IMR-90 (cell line): ENCODE results near the gene P2RY14. TPM values are rescaled to one million over a fixed set of nuclear protein-coding genes. Genes with fewer than 3 reads are reported as not detected.

Source experiments
- ATAC-seq: fragments of 200-7000 bp; cut with Tn5 transposase; 2 replicates; pipeline ENCODE4 v1.9.1; 2020; ENCODE audit warnings: low read depth, mild to moderate bottlenecking, moderate library complexity
- BruUV-seq: library from RNA; stranded (reverse); fragments of 400-500 nt; replicated peaks from 2 replicates; lab custom pipeline; 2021; lab: Mats Ljungman, UMichigan
- CTCF ChIA-PET: fragments of 300-600 bp; formaldehyde crosslinking; extraction: SDS; loops from one replicate; lab custom pipeline; 2021; ENCODE audit warnings: antibody characterized with exemption; lab: Yijun Ruan, JAX
- POLR2A ChIA-PET: fragments of 300-600 bp; sonication (Branson Sonifier 250); formaldehyde crosslinking; loops from one replicate; lab custom pipeline; 2022; ENCODE audit warnings: antibody characterized with exemption; ENCODE audit not compliant: unreplicated experiment; lab: Charles Lee
- DNase-seq: peaks from one replicate; pipeline ENCODE4 v3.0.0; 2013
- H2AFZ ChIP-seq: replicated peaks from 2 replicates; pipeline ENCODE3; 2013; ENCODE audit warnings: low read length, mild to moderate bottlenecking; ENCODE audit not compliant: poor library complexity
- H2AK5ac ChIP-seq: 2 replicates; pipeline ENCODE4 v1.6.1; 2013; ENCODE audit warnings: low read depth, low read length, inconsistent platforms
- H2AK9ac ChIP-seq: replicated peaks from 2 replicates; pipeline ENCODE3; 2013; ENCODE audit warnings: mild to moderate bottlenecking, low read depth, low read length, moderate library complexity; ENCODE audit not compliant: poor library complexity
- H2BK120ac ChIP-seq: 2 replicates; pipeline ENCODE4 v1.6.1; 2013; ENCODE audit warnings: low read depth, low read length, inconsistent platforms
- H2BK15ac ChIP-seq: 3 replicates; pipeline ENCODE4 v1.6.1; 2013; ENCODE audit warnings: low read depth, low read length, inconsistent platforms
- H2BK20ac ChIP-seq: 2 replicates; pipeline ENCODE4 v1.6.1; 2013; ENCODE audit warnings: low read depth, mild to moderate bottlenecking, inconsistent platforms, low read length, moderate library complexity
- H2BK5ac ChIP-seq: 2 replicates; pipeline ENCODE4 v1.6.1; 2013; ENCODE audit warnings: mild to moderate bottlenecking, low read depth, low read length, inconsistent platforms; ENCODE audit not compliant: poor library complexity, severe bottlenecking
- H3K14ac ChIP-seq: replicated peaks from 2 replicates; pipeline ENCODE4 v1.6.1; 2013; ENCODE audit warnings: low read depth, low read length, inconsistent platforms
- H3K18ac ChIP-seq: 2 replicates; pipeline ENCODE4 v1.6.1; 2013; ENCODE audit warnings: low read depth, low read length, control low read depth
- H3K23ac ChIP-seq: 2 replicates; pipeline ENCODE4 v1.6.1; 2013; ENCODE audit warnings: low read depth, low read length, inconsistent platforms
- H3K27ac ChIP-seq: 2 replicates; pipeline ENCODE4 v1.5.1; 2013; ENCODE audit warnings: mild to moderate bottlenecking, control low read depth, low read length; ENCODE audit not compliant: insufficient read depth
- H3K27me3 ChIP-seq: 2 replicates; pipeline ENCODE4 v1.6.1; 2013; ENCODE audit warnings: low read length; ENCODE audit not compliant: control insufficient read depth, insufficient read depth
- H3K36me3 ChIP-seq: 2 replicates; pipeline ENCODE4 v1.6.1; 2013; ENCODE audit warnings: low read length, mixed read lengths; ENCODE audit not compliant: control insufficient read depth, insufficient read depth
- H3K4ac ChIP-seq: 2 replicates; pipeline ENCODE4 v1.6.1; 2013; ENCODE audit warnings: low read depth, low read length, inconsistent platforms
- H3K4me1 ChIP-seq: 2 replicates; pipeline ENCODE4 v1.6.1; 2013; ENCODE audit warnings: low read length, mixed read lengths; ENCODE audit not compliant: control insufficient read depth, insufficient read depth
- H3K4me2 ChIP-seq: 2 replicates; pipeline ENCODE4 v1.6.1; 2013; ENCODE audit warnings: low read depth, mild to moderate bottlenecking, control low read depth, low read length, moderate library complexity
- H3K4me3 ChIP-seq: 2 replicates; pipeline ENCODE4 v1.5.1; 2013; ENCODE audit warnings: low read depth, mild to moderate bottlenecking, control low read depth, low read length, moderate library complexity; ENCODE audit not compliant: insufficient read depth
- H3K56ac ChIP-seq: 2 replicates; pipeline ENCODE4 v1.6.1; 2013; ENCODE audit warnings: low read length, inconsistent platforms; ENCODE audit not compliant: insufficient read depth; ENCODE audit errors: extremely low read depth
- H3K79me1 ChIP-seq, 2 experiments: 2 replicates each; pipeline ENCODE4 v1.6.1; 2013; ENCODE audit warnings: low read length in 2 of 2, inconsistent platforms in 1 of 2, low read depth in 1 of 2
- H3K9ac ChIP-seq: 2 replicates; pipeline ENCODE4 v1.6.1; 2013; ENCODE audit warnings: low read depth, low read length, control low read depth
- H3K9me1 ChIP-seq: 2 replicates; pipeline ENCODE4 v1.6.1; 2013; ENCODE audit warnings: low read length, inconsistent platforms; ENCODE audit not compliant: insufficient read depth
- H3K9me3 ChIP-seq: 2 replicates; pipeline ENCODE4 v1.6.1; 2013; ENCODE audit warnings: low read length; ENCODE audit not compliant: control insufficient read depth, insufficient read depth
- H4K20me1 ChIP-seq: 2 replicates; pipeline ENCODE4 v1.6.1; 2013; ENCODE audit warnings: low read length, inconsistent platforms; ENCODE audit not compliant: insufficient read depth
- H4K5ac ChIP-seq: 2 replicates; pipeline ENCODE4 v1.6.1; 2013; ENCODE audit warnings: mild to moderate bottlenecking, low read depth, low read length, control low read depth
- H4K8ac ChIP-seq, 2 experiments: 2 replicates each; pipeline ENCODE4 v1.6.1; 2013; ENCODE audit warnings: low read depth in 2 of 2, low read length in 2 of 2, control low read depth in 1 of 2, inconsistent platforms in 1 of 2
- H4K91ac ChIP-seq: 2 replicates; pipeline ENCODE4 v1.6.1; 2013; ENCODE audit warnings: low read depth, low read length, inconsistent platforms; ENCODE audit not compliant: insufficient read depth
- CHD1 ChIP-seq: IDR thresholded peaks from 2 replicates; pipeline ENCODE4 v1.6.1; 2012; ENCODE audit warnings: low read depth, low read length, improper control_type of control experiment
- MXI1 ChIP-seq: IDR thresholded peaks from 2 replicates; pipeline ENCODE4 v1.6.1; 2012; ENCODE audit warnings: low read depth, mild to moderate bottlenecking, low read length, moderate library complexity, borderline replicate concordance
- POLR2A ChIP-seq: IDR thresholded peaks from 2 replicates; pipeline ENCODE4 v1.6.1; 2012; ENCODE audit warnings: mild to moderate bottlenecking, low read depth, low read length
- WGBS, 2 experiments: methylation state at CpG; one replicate each; pipeline versions ENCODE4 v1.1.5 to v1.1.7; 2013; ENCODE audit warnings: missing lambda C conversion rate in 2 of 2; ENCODE audit not compliant: insufficient read length in 1 of 2; ENCODE audit errors: extremely low coverage in 2 of 2; 5-methylcytosine and 5-hydroxymethylcytosine counted together
- dilution Hi-C: fragments of 300-500 bp; cut with HindIII; formaldehyde crosslinking; loops from one replicate; pipeline ENCODE4 v1.14.3; 2018; ENCODE audit warnings: low sequenced_read_pairs; ENCODE audit not compliant: unreplicated experiment
- in situ Hi-C: fragments of 300-500 bp; cut with MboI; formaldehyde crosslinking; loops from 3 replicates; pipeline ENCODE4 v1.14.3; 2019; ENCODE audit warnings: low sequenced_read_pairs, inconsistent platforms, mixed read lengths
- intact Hi-C: fragments of 100-400 bp; cut with micrococcal nuclease; formaldehyde crosslinking; loops from 2 replicates; pipeline ENCODE4 v1.10.0; 2022
- polyA plus RNA-seq, 3 experiments: library from polyadenylated mRNA; depleted of rRNA; stranded (reverse); fragments of >200 nt; gene quantifications; 2 replicates each; pipeline ENCODE4 v1.2.3, GENCODE V29; 2012; ENCODE audit warnings: low replicate concordance in 1 of 3
- total RNA-seq: library from RNA; depleted of rRNA; stranded (reverse); fragments of >200 nt; gene quantifications from 2 replicates; pipeline ENCODE4 v1.2.3, GENCODE V29; 2012
- TF ChIP-seq, protein P1 (sequence below): fragments of 150-350 bp; IDR thresholded peaks from 2 replicates; pipeline ENCODE4 v1.6.1; 2016; ENCODE audit warnings: low read depth, mild to moderate bottlenecking, low read length, moderate library complexity, borderline replicate concordance
- TF ChIP-seq, protein P2 (sequence below): fragments of 150-350 bp; IDR thresholded peaks from 2 replicates; pipeline ENCODE4 v1.6.1; 2017; ENCODE audit warnings: mild to moderate bottlenecking, antibody characterized with exemption, low read length, low read depth

The P2RY14 gene
- total and polyA plus RNA-seq, 2 of the 4 experiments (the other 2 are of a cell fraction) = not detected

DNA sequence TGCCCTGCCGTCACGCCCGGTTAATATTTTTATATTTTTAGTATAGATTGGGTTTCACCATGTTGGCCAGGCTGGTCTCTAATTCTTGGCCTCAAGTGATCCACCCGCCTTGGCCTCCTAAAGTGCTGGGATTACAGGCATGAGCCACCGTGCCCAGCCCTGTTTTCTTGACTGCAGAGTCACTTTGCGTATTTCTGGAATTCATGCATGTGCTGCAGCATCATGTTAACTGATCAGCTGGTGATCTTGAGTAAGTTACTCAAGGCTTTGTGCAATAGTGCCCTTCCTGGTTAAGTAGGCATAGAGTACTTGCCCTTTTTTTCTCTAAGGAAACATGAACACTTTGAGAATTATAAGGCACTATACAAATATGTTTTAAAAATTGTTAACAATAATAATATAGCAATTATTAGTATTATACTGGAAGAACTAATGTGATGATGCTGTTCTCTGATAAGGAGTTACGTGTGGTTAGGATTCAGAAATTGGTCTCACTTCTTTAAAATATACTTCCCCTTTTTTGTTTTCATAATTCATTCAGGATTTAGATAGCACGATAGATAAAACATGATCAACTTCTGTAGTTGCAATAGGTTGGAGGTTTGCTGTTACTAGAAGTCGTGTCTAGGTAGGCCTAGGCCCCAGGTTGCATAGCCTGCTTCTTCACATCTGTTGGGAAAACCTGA is 108.9 kb downstream of the P2RY14 start:
- 100% methylated on average over 3 of the region's 9 CpGs; no CpG with 5 or more reads in 1 of the 2 experiments for WGBS, 2 experiments
- Histone ChIP-seq H3K79me1 (no peaks in the 10 kb centered on the region), H2BK20ac (no peak overlapping the region), H4K91ac (no peak overlapping the region), H3K14ac (no peak overlapping the region), H3K36me3 (no peaks in the 10 kb centered on the region), H3K9me3 (no peaks in the 10 kb centered on the region), H3K56ac (no peak overlapping the region), H3K4me3 (no peak overlapping the region), H4K8ac (peak overlapping the region in 1 of 2 experiments; percentile 39; a peak in 1 of 4 replicates), H3K9me1 (no peaks in the 10 kb centered on the region), H2BK5ac (no peak overlapping the region), H3K4me1 (no peaks in the 10 kb centered on the region), H3K4ac (no peak overlapping the region), H2BK120ac (no peak overlapping the region), H3K18ac (no peak overlapping the region), H4K5ac (no peak overlapping the region), H3K23ac (no peak overlapping the region), H2AFZ (no peak overlapping the region), H3K4me2 (no peak overlapping the region), H2AK9ac (no peak overlapping the region), H3K27me3 (no peaks in the 10 kb centered on the region), H3K27ac (no peak overlapping the region), H4K20me1 (no peaks in the 10 kb centered on the region), H2BK15ac (no peak overlapping the region), H2AK5ac (no peak overlapping the region), H3K9ac (no peak overlapping the region)
- ChIA-PET CTCF (interaction anchor here (1.5 to 2.2 kb wide), 3 partner anchors 20 to 113 kb away, joined by 3 to 14 read pairs (median 10); no protein-coding TSS in a partner anchor), POLR2A (no interaction called here)
- TF ChIP-seq POLR2A = no peak
- TF ChIP-seq, protein P1, sequence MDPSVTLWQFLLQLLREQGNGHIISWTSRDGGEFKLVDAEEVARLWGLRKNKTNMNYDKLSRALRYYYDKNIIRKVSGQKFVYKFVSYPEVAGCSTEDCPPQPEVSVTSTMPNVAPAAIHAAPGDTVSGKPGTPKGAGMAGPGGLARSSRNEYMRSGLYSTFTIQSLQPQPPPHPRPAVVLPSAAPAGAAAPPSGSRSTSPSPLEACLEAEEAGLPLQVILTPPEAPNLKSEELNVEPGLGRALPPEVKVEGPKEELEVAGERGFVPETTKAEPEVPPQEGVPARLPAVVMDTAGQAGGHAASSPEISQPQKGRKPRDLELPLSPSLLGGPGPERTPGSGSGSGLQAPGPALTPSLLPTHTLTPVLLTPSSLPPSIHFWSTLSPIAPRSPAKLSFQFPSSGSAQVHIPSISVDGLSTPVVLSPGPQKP = no peak
- TF ChIP-seq CHD1 = no peak
- no peak for TF ChIP-seq MXI1
- TF ChIP-seq, protein P2, sequence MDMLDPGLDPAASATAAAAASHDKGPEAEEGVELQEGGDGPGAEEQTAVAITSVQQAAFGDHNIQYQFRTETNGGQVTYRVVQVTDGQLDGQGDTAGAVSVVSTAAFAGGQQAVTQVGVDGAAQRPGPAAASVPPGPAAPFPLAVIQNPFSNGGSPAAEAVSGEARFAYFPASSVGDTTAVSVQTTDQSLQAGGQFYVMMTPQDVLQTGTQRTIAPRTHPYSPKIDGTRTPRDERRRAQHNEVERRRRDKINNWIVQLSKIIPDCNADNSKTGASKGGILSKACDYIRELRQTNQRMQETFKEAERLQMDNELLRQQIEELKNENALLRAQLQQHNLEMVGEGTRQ = no peak
- ATAC-seq (no peak), DNase-seq (peak; percentile 4)
- in situ Hi-C loops = loop anchor here (5.0 kb wide), 2 partner anchors 58 to 108 kb away; partner anchors contain the start of gene P2RY14
- no TSS peak for BruUV-seq
- dilution Hi-C loops = no loop called here
- intact Hi-C loops = loop anchor here (10.0 kb wide), 1 partner anchor 265 kb away; no protein-coding TSS in a partner anchor
